ENCODE measurements around the gene NUDT9. TPM values are rescaled to one million over a fixed set of nuclear protein-coding genes. Genes with fewer than 3 reads are reported as not detected.
"Not testable (repeated sequence)": the region's sequence is repeated elsewhere in the genome, so short reads cannot be mapped to it uniquely, and the experiment has no call there.

Gene NUDT9
- total RNA-seq, 1 donor from 2014 or later = 11.4 TPM

DNA sequence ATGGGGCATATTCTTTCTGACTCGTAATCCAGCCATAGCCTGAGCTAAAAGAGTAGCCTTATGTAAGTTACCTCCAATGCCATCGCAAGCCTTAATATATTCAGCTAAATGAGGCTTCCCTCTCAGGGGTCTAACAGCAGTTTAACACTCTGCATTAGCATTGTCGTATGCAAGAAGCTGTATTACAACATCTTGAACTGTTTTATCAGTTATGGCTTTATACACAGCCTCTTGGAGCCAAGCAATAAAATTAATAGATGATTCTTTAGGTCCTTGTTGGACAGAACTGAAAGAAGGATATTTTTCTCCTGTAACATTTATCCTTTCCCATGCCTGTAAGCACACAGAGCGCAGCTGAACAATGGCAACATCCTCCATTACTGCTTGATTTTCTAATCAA, 15.5 kb upstream of the NUDT9 start:
- intact Hi-C loops (cut with micrococcal nuclease) = not testable (repeated sequence)

GRCh38 chr4:87409420-87409939, 12.9 kb upstream of the NUDT9 start:
- intact Hi-C loops (cut with micrococcal nuclease) = no loop called here

- intact Hi-C loops (cut with micrococcal nuclease) = no loop called here
Measured at GRCh38 chr4:87410157-87410556, 12.2 kb upstream of the NUDT9 start.

- intact Hi-C loops (cut with micrococcal nuclease) = no loop called here
Measured at GRCh38 chr4:87410679-87411078, 11.7 kb upstream of the NUDT9 start.

- intact Hi-C loops (cut with micrococcal nuclease) = no loop called here
Measured at GRCh38 chr4:87414816-87415215, 7.6 kb upstream of the NUDT9 start.

- intact Hi-C loops (cut with micrococcal nuclease) = no loop called here
Measured at GRCh38 chr4:87416965-87417364, 5.4 kb upstream of the NUDT9 start.

GRCh38 chr4:87418410-87418809, 4.0 kb upstream of the NUDT9 start:
- intact Hi-C loops (cut with micrococcal nuclease) = not testable (repeated sequence)

DNA sequence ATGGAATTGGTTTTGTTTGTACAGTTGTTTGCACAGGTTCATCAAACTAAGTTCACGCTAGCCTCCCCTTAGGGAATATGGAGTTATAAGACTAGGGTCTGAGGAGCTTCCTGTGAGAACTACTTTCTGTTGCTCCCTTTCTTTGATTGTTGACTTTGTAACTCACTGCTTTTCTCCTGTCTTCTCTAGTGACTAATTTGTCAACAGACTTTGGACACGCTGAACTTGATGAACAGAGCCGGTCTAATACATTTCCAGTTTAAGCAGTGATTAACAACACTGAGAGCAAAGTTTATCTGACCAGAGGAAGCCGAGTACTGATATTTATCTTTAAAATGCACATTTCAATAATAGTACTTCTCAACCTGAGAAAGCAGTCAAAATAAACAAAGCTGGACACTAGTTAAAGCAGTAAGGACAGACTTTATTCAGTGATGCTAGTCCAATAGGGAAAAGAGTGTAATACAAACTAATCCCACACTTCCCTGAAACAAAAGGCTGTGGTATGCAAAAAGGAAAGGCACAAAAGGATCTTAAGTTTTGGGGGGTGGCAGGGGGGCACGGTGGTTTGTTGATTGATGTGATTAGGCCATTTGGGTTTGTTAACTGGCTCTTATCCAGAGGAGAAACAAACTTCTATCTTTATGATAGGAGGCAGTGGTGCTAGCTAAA, 2.7 kb upstream of the NUDT9 start:
- intact Hi-C loops (cut with micrococcal nuclease) = loop anchor here (5.0 to 10.0 kb wide), 2 partner anchors 45 to 1693 kb away; partner anchors contain the start of gene TIGD2

DNA sequence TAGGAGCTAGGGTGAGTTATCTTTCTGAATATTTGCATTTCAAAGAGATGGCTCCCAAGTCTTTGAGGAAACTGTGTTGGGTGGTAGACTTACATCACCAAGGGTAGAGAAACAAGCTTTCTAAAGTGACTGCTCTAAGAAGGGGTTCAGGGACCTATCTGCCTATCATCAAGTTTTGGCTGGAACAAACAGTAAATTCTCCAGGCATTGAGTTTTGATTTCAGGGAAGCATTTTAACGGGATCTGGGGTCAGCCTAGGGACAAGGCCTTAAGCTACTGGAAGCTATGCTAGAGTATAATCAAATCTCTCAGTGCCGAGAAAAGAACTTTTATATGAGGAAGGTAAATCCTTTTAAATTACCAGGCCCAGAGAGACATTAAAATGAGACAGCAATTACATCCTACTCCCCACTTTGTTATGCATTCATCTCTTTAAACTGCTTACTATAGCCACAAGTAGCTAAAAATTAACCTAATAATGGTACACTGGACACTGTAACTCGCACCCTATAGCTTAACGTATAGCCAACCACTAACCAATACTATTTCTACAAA, 2.0 kb upstream of the NUDT9 start:
- intact Hi-C loops (cut with micrococcal nuclease) = loop anchor here (5.0 to 10.0 kb wide), 2 partner anchors 46 to 1692 kb away; partner anchors contain the start of gene TIGD2

- intact Hi-C loops (cut with micrococcal nuclease) = loop anchor here (2.0 to 10.0 kb wide), 4 partner anchors 49 to 1689 kb away; partner anchors contain the start of genes AFF1, PPM1K and TIGD2
Measured at GRCh38 chr4:87423317-87424098, 1.1 kb downstream of the NUDT9 start.

GRCh38 chr4:87424099-87424543, 1.7 kb downstream of the NUDT9 start:
- intact Hi-C loops (cut with micrococcal nuclease) = loop anchor here (5.0 to 10.0 kb wide), 2 partner anchors 49 to 1688 kb away; partner anchors contain the start of gene TIGD2

DNA sequence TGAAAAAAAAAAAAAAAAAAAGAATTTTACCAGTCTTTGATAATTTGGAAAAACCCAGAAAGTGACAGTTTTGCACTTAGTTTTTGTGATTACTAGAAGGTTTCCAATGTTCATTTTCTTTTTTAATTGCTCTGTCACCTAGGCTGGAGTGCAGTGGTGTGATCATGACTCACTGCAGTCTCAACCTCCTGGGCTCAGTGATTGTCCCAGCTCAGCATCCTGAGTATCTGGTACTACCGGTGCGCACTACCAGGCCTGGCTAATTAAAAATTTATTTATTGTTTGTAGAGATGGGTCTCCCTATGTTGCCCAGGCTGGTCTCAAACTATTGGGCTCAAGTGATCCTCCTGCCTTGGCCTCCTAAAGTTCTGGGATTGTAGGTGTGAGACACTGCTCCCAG, 3.3 kb downstream of the NUDT9 start:
- intact Hi-C loops (cut with micrococcal nuclease) = loop anchor here (10.0 kb wide), 1 partner anchor 51 kb away; no protein-coding TSS in a partner anchor

- intact Hi-C loops (cut with micrococcal nuclease) = loop anchor here (10.0 kb wide), 1 partner anchor 52 kb away; no protein-coding TSS in a partner anchor
Measured at GRCh38 chr4:87426865-87427517, 4.6 kb downstream of the NUDT9 start.

- intact Hi-C loops (cut with micrococcal nuclease) = loop anchor here (10.0 kb wide), 1 partner anchor 53 kb away; no protein-coding TSS in a partner anchor
Measured at GRCh38 chr4:87427518-87427868, 5.1 kb downstream of the NUDT9 start.

DNA sequence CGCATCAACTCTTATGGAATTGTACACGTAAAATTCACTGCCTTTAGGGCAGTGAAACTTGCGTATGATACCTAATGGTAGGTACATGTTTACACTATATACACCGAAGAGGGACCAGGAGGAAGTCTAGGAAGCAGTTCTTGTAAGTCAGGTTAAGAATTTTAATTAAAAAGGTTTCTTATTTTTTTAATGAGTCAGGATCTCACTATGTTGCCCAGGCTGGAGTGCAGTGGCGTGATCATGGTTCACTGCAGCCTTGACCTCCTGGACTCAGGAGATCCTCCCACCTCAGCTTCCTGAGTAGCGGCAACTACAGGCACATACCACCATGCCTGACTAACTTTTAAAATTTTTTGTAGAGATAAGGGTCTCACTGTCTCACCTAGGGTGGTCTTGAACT, 6.6 kb downstream of the NUDT9 start:
- intact Hi-C loops (cut with micrococcal nuclease) = loop anchor here (10.0 kb wide), 1 partner anchor 54 kb away; no protein-coding TSS in a partner anchor

- intact Hi-C loops (cut with micrococcal nuclease) = no loop called here
Measured at GRCh38 chr4:87430038-87430437, 7.7 kb downstream of the NUDT9 start.

DNA sequence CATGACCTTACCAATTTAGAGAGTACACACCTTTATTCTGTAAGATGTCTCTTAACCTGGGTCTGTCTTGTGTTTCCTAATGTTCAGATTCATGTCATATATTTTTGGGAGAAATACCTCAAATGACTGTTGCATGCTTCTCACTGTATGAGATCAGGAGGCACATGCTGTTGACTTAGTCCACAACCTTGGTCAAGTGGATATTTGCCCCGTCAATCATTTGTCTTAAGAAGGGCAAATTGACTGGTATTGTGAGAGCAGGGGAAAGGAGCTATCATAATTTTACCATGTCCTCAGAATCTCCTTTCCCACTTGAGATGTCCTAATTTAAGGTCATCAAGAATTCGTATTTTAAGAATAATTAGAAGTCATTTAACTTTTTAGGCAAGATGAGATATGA, 11.0 kb downstream of the NUDT9 start:
- intact Hi-C loops (cut with micrococcal nuclease) = no loop called here

DNA sequence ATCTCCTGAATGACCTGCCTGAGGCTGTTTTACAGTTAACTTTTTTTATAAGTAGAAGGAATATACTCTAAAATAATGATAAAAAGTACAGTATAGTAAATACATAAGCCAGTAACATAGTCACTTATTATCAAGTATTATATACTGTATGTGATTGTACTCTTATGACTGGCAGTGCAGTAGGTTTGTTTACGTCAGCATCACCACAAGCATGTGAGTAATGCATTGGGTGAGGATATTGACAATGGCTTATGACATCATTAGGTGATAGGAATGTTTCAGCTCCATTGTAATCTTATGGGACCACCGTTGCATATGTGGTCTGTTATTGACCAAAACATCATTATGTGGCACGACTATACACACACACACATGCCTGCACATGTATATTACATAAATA, 20.5 kb downstream of the NUDT9 start:
- intact Hi-C loops (cut with micrococcal nuclease) = no loop called here

DNA sequence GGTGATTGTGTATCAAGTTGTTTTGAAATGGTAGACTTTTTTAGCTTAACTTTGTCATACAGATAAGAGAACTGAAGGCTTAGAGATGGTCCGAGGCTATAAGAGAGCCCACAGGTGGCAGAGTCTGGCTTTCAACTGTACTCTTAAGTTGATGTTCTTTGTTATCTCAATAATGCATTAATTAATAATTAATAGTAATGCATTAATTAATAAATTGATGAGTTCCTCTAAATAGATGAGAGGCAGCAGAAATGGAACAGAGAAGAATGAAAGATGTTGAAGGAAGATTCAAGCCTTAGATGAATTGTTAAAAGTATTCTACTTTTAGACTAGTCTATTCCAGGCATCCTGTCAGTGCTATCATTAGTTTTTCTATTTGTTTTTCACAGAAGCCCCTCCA, 22.4 kb downstream of the NUDT9 start:
- intact Hi-C loops (cut with micrococcal nuclease) = no loop called here

GRCh38 chr4:87445964-87446363, 23.6 kb downstream of the NUDT9 start:
- intact Hi-C loops (cut with micrococcal nuclease) = no loop called here

DNA sequence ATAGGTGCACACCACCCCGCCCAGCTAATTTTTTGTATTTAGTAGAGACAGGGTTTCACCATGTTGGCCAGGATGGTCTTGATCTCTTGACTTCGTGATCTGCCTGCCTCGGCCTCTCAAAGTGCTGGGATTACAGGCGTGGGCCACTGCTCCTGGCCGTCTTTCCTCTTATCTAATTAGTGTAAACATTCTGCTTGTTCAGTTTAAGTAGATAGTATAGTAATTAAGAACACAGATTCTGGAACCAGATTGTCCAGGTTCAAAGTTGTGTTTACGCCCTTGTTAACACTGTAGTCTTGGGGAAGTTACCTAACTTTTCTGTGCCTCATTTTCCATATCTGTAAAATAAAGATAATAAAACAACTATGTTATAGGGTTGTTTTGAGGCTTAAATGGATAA, 24.0 kb downstream of the NUDT9 start:
- intact Hi-C loops (cut with micrococcal nuclease) = not testable (repeated sequence)

All from T-helper 2 cell treated with Interferon-gamma antibody and Interleukin-4, amounts not matched to agents 100 ng/mL and 5 ng/mL, for 36 hours (primary cell).